ENCODE data around the gene GNG7.

Gene GNG7

GRCh38 chr19:2702170-2703076 is at the start of gene GNG7:
Gene GNG7 (minus strand): TSS chr19:2702694. CDS start chr19:2520688, 182,006 bp downstream.
- DNase-seq (peak; percentile 94), ATAC-seq (replicated peaks) (peak; percentile 87 to 93)
- no peaks in the 10 kb centered on the region for H3K27me3 Mint-ChIP-seq
- peak within 1 kb of the TSS; percentile 95 for H3K27ac Mint-ChIP-seq
- peaks cover 2 to 3% of the 10 kb centered on the region in 2 donors for H3K36me3 Mint-ChIP-seq
- no peaks in the 10 kb centered on the region for H3K9me3 Mint-ChIP-seq
- peak within 1 kb of the TSS; percentile 84 to 89 for H3K4me3 Mint-ChIP-seq
- peaks cover 30 to 46% of the 10 kb centered on the region in 2 donors for H3K4me1 Mint-ChIP-seq

- ATAC-seq (replicated peaks) = no peak
- H3K36me3 Mint-ChIP-seq = peaks cover 33 to 38% of the 10 kb centered on the region in 2 donors
- no peaks in the 10 kb centered on the region for H3K27me3 Mint-ChIP-seq
- H3K4me1 Mint-ChIP-seq = peaks cover 3 to 15% of the 10 kb centered on the region in 2 donors
- no peak overlapping the region for H3K27ac Mint-ChIP-seq
- DNase-seq = no peak
- no peaks in the 10 kb centered on the region for H3K9me3 Mint-ChIP-seq
- H3K4me3 Mint-ChIP-seq = no peak overlapping the region
These were observed 48.9 kb upstream of the GNG7 start for GRCh38 chr19:2751438-2751830.

GRCh38 chr19:2750808-2751437 is 48.4 kb upstream of the GNG7 start:
- H3K9me3 Mint-ChIP-seq = no peaks in the 10 kb centered on the region
- H3K27me3 Mint-ChIP-seq = no peaks in the 10 kb centered on the region
- peaks cover 28 to 33% of the 10 kb centered on the region in 2 donors for H3K36me3 Mint-ChIP-seq
- DNase-seq (no peak), ATAC-seq (replicated peaks) (no peak)
- peaks cover 3 to 15% of the 10 kb centered on the region in 2 donors for H3K4me1 Mint-ChIP-seq
- no peak overlapping the region for H3K27ac Mint-ChIP-seq
- no peak overlapping the region for H3K4me3 Mint-ChIP-seq

GRCh38 chr19:2747349-2747748 is 44.9 kb upstream of the GNG7 start:
- Mint-ChIP-seq H3K9me3 (no peaks in the 10 kb centered on the region), H3K36me3 (peaks cover 3 to 4% of the 10 kb centered on the region in 2 donors), H3K27me3 (peaks cover 7% of the 10 kb centered on the region in 2 donors), H3K4me3 (no peak overlapping the region), H3K27ac (no peak overlapping the region), H3K4me1 (peaks cover 3 to 15% of the 10 kb centered on the region in 2 donors)
- DNase-seq = no peak
- no peak for ATAC-seq (replicated peaks)

- no peak overlapping the region for H3K27ac Mint-ChIP-seq
- no peaks in the 10 kb centered on the region for H3K9me3 Mint-ChIP-seq
- DNase-seq (no peak), ATAC-seq (replicated peaks) (no peak)
- H3K4me1 Mint-ChIP-seq = peaks cover 8 to 24% of the 10 kb centered on the region in 2 donors
- H3K36me3 Mint-ChIP-seq = peaks cover 0 to 3% of the 10 kb centered on the region in 2 donors
- no peak overlapping the region for H3K4me3 Mint-ChIP-seq
- H3K27me3 Mint-ChIP-seq = peaks cover 7 to 8% of the 10 kb centered on the region in 2 donors
These were observed 41.6 kb upstream of the GNG7 start for GRCh38 chr19:2744113-2744512.

- Mint-ChIP-seq H3K27me3 (peaks cover 7 to 8% of the 10 kb centered on the region in 2 donors), H3K36me3 (peaks cover 2 to 9% of the 10 kb centered on the region in 2 donors), H3K9me3 (no peaks in the 10 kb centered on the region), H3K27ac (no peak overlapping the region), H3K4me3 (no peak overlapping the region), H3K4me1 (peaks cover 13 to 28% of the 10 kb centered on the region in 2 donors)
- DNase-seq (no peak), ATAC-seq (replicated peaks) (no peak)
These were observed 40.6 kb upstream of the GNG7 start for GRCh38 chr19:2743099-2743498.

GRCh38 chr19:2740314-2740656 is 37.8 kb upstream of the GNG7 start:
- Mint-ChIP-seq H3K4me3 (peak overlapping the region; percentile 92), H3K36me3 (peaks cover 24 to 32% of the 10 kb centered on the region in 2 donors)

GRCh38 chr19:2739602-2740313 is 37.3 kb upstream of the GNG7 start, which contains the start of gene SLC39A3:
Gene SLC39A3 (minus strand): TSS chr19:2740017. CDS start chr19:2737257, 2,760 bp downstream.
- Mint-ChIP-seq H3K36me3 (peaks cover 26 to 35% of the 10 kb centered on the region in 2 donors), H3K4me3 (peak within 1 kb of the TSS; percentile 92), H3K9me3 (no peaks in the 10 kb centered on the region), H3K4me1 (peaks cover 16 to 42% of the 10 kb centered on the region in 2 donors), H3K27ac (peak within 1 kb of the TSS; percentile 90), H3K27me3 (peaks cover 7 to 8% of the 10 kb centered on the region in 2 donors)
- ATAC-seq (replicated peaks) (peak; percentile 98), DNase-seq (peak; percentile 99)

More at GRCh38 chr19:2740314-2740656, 37.8 kb upstream of the GNG7 start:
- Mint-ChIP-seq H3K4me1 (peaks cover 15 to 39% of the 10 kb centered on the region in 2 donors), H3K27me3 (peaks cover 7 to 8% of the 10 kb centered on the region in 2 donors), H3K9me3 (no peaks in the 10 kb centered on the region), H3K27ac (no peak overlapping the region)
- DNase-seq (no peak), ATAC-seq (replicated peaks) (peak in 1 of 2 donors; percentile 4)

GRCh38 chr19:2736550-2737190 is 34.2 kb upstream of the GNG7 start:
- Mint-ChIP-seq H3K4me1 (peaks cover 24 to 53% of the 10 kb centered on the region in 2 donors), H3K4me3 (no peak overlapping the region), H3K36me3 (peaks cover 39 to 56% of the 10 kb centered on the region in 2 donors), H3K27ac (no peak overlapping the region), H3K27me3 (no peaks in the 10 kb centered on the region), H3K9me3 (no peaks in the 10 kb centered on the region)
- ATAC-seq (replicated peaks) (no peak), DNase-seq (no peak)

- ATAC-seq (replicated peaks) (no peak), DNase-seq (no peak)
- H3K27ac Mint-ChIP-seq = peak overlapping the region; percentile 51
- H3K27me3 Mint-ChIP-seq = no peaks in the 10 kb centered on the region
- H3K4me3 Mint-ChIP-seq = no peak overlapping the region
- H3K9me3 Mint-ChIP-seq = no peaks in the 10 kb centered on the region
- H3K36me3 Mint-ChIP-seq = peaks cover 42 to 60% of the 10 kb centered on the region in 2 donors
- peaks cover 24 to 53% of the 10 kb centered on the region in 2 donors for H3K4me1 Mint-ChIP-seq
These were observed 32.9 kb upstream of the GNG7 start for GRCh38 chr19:2735374-2735773.

GRCh38 chr19:2734589-2735288 is 32.2 kb upstream of the GNG7 start:
- H3K27me3 Mint-ChIP-seq = no peaks in the 10 kb centered on the region
- H3K9me3 Mint-ChIP-seq = no peaks in the 10 kb centered on the region

GRCh38 chr19:2733930-2734588 is 31.6 kb upstream of the GNG7 start:
- Mint-ChIP-seq H3K4me1 (peaks cover 18 to 43% of the 10 kb centered on the region in 2 donors), H3K27me3 (no peaks in the 10 kb centered on the region), H3K4me3 (no peak overlapping the region), H3K9me3 (no peaks in the 10 kb centered on the region), H3K27ac (peak overlapping the region; percentile 57), H3K36me3 (peaks cover 42 to 57% of the 10 kb centered on the region in 2 donors)
- ATAC-seq (replicated peaks) = no peak
- DNase-seq = no peak

More at GRCh38 chr19:2734589-2735288, 32.2 kb upstream of the GNG7 start:
- H3K27ac Mint-ChIP-seq = peak overlapping the region; percentile 37
- peaks cover 20 to 47% of the 10 kb centered on the region in 2 donors for H3K4me1 Mint-ChIP-seq
- DNase-seq = no peak
- H3K36me3 Mint-ChIP-seq = peaks cover 42 to 60% of the 10 kb centered on the region in 2 donors
- H3K4me3 Mint-ChIP-seq = no peak overlapping the region
- ATAC-seq (replicated peaks) = no peak

GRCh38 chr19:2732883-2733282 is 30.4 kb upstream of the GNG7 start:
- H3K9me3 Mint-ChIP-seq = no peaks in the 10 kb centered on the region
- DNase-seq (no peak), ATAC-seq (replicated peaks) (no peak)
- H3K27me3 Mint-ChIP-seq = no peaks in the 10 kb centered on the region
- peaks cover 39 to 56% of the 10 kb centered on the region in 2 donors for H3K36me3 Mint-ChIP-seq
- H3K4me3 Mint-ChIP-seq = no peak overlapping the region
- peaks cover 16 to 33% of the 10 kb centered on the region in 2 donors for H3K4me1 Mint-ChIP-seq
- no peak overlapping the region for H3K27ac Mint-ChIP-seq

All from stimulated activated naive B cell treated with anti-CD40 and anti-IgM and Interleukin-4, amounts not matched to agents 10 μg/mL and 1 μg/mL and 100 μg/mL, for 72 hours (primary cell).